ENCODE measurements around the gene MYOM1.
A peak's percentile ranks its signal among the peaks of the same experiment; 100 is the strongest.

MYOM1 gene

DNA sequence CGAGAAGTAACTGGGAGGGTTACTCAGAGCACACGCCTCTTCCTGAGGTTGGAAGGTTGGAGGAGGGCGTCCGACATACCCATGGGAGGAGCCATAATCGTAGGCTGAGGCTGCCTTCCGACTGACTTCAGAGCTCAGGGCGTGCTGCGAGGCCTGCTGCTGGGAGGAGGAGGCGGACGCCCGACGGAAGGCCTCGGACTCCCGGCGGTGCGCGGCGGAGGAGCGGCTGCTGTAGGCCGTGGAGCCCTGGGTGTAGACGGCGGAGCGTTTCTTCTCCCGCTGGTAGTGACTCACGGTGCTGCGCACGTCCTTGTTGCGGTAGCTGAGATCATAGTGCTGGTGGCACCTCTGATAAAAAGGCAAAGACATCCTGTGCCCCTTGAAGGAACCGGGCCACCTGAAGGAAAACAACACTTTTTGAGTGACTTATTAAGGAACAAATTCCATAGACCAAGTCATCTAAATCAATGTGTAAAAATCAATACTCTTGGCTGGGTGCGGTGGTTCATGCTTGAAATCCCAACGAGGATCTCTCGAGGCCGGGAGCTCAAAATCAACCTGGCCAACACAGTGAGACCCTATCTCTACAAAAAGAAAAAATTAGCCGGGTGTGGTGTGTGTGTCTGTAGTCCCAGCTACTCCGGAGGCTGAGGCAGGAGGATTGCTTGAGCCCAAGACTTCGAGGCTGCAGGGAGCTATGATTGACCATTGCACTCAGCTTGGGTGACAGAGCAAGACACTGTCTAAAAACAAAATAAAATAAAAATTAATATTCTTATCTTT is 4.7 kb downstream of the MYOM1 start:
- DNase-seq (ENCODE audit: low spot score) = no peak
- TF ChIP-seq, protein P1, sequence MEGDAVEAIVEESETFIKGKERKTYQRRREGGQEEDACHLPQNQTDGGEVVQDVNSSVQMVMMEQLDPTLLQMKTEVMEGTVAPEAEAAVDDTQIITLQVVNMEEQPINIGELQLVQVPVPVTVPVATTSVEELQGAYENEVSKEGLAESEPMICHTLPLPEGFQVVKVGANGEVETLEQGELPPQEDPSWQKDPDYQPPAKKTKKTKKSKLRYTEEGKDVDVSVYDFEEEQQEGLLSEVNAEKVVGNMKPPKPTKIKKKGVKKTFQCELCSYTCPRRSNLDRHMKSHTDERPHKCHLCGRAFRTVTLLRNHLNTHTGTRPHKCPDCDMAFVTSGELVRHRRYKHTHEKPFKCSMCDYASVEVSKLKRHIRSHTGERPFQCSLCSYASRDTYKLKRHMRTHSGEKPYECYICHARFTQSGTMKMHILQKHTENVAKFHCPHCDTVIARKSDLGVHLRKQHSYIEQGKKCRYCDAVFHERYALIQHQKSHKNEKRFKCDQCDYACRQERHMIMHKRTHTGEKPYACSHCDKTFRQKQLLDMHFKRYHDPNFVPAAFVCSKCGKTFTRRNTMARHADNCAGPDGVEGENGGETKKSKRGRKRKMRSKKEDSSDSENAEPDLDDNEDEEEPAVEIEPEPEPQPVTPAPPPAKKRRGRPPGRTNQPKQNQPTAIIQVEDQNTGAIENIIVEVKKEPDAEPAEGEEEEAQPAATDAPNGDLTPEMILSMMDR (conservative IDR thresholded peaks at IDR 0.05; ENCODE audit: low read depth) = no peak
- POLR2A ChIA-PET (ENCODE audit: low non-redundant PET) = no interaction called here
- H3K27ac ChIP-seq = no peak overlapping the region
- CTCF ChIA-PET = interaction anchor here (0.8 kb wide), 1 partner anchor 409 kb away, joined by 3 read pairs; no protein-coding TSS in a partner anchor

DNA sequence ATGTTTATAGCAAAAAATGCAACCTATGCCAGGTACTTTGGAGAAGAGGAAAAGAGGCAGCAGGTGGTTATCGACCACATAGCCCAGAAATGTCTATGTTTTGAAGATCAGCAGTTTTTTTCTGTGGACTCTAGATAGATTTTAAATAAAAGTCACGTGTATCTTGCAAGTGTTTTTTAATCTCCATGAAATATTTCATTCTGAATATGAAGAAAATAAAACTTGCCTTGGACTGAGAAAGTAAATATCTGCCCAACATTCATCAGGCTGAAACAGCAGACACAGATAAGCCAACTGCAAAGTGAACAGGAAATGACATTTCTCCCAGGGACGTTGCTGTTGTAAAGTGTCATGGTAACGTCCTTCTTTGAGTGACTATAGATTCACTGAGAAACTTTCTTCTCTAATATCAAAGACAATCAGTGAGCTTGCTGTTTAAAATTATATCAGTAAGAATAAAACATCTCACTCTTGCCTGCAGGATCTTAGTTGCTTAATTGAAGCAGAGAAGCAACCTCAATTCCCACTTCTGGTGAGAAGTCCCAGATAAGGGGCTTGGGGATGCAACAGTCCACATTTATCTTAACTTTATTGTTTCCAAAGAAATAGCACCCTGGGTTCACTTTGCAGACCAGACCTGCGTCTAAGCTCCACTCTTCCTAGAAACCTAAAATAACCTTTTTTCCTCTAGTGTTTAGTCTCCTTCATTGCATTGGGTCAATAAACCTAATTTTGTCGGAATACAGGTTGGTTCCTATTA is 6.3 kb downstream of the MYOM1 start:
- TF ChIP-seq, protein P1 (conservative IDR thresholded peaks at IDR 0.05; ENCODE audit: low read depth) = no peak
- H3K27ac ChIP-seq = no peak overlapping the region
- ChIA-PET POLR2A (ENCODE audit: low non-redundant PET) (no interaction called here), CTCF (no interaction called here)
- DNase-seq (ENCODE audit: low spot score) = no peak

DNA sequence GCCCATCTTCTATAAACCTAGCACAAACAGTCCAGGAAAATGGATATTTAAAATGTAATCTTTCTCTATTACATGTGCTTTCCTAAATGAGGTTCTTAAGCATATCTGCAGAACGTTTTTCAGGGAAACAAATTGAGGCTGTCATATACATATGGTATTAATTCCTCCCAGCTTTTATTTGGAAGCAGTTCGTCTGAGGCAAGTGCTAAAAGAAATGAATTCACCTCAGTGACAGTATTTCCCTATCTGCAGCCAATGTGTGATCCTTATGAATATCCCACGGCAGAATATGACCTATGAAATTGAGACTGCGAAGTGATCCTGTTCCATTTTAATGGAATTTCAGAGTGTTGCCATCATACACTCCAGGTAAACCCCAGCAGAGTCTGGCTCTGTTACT is 7.1 kb downstream of the MYOM1 start:
- TF ChIP-seq, protein P1 (conservative IDR thresholded peaks at IDR 0.05; ENCODE audit: low read depth) = no peak
- DNase-seq (ENCODE audit: low spot score) = no peak
- ChIA-PET POLR2A (ENCODE audit: low non-redundant PET) (no interaction called here), CTCF (no interaction called here)
- H3K27ac ChIP-seq = no peak overlapping the region

DNA sequence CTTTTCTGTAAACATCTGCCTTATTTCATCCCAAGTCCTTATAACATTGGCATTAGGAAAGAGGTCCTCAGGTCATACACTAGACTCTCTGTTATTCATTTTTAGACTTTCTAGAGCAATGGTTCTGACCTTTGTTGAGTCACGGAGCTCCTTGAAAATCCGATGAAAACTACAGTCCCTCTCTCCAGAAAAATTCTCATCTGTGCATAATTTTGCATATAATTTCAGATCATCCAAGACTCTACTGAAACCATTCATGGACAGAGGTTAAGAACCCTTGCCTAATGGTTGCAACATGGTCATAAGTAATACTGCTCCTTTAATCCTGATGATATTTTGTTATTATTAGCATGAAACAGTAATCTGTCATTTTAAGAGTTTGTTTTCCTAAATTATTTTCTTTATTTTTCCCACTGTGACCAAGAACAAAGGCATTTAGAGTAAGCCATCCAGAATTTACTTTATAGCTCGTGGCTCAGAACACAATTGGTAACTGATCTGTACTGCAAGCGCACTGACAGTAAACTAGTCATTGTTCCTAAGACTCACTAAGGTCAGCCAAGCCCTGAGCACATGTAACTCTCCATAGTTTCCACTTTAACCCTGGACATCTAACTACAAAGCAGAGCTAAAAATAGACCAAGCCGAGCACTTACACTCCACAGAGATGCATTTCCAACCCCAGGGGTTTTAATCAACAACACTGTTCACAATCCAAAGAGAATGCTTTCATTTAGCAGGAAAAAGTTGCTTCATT is 8.4 kb downstream of the MYOM1 start:
- ChIA-PET CTCF (no interaction called here), POLR2A (ENCODE audit: low non-redundant PET) (no interaction called here)
- no peak for DNase-seq (ENCODE audit: low spot score)
- H3K27ac ChIP-seq = no peak overlapping the region
- TF ChIP-seq, protein P1 (conservative IDR thresholded peaks at IDR 0.05; ENCODE audit: low read depth) = no peak

DNA sequence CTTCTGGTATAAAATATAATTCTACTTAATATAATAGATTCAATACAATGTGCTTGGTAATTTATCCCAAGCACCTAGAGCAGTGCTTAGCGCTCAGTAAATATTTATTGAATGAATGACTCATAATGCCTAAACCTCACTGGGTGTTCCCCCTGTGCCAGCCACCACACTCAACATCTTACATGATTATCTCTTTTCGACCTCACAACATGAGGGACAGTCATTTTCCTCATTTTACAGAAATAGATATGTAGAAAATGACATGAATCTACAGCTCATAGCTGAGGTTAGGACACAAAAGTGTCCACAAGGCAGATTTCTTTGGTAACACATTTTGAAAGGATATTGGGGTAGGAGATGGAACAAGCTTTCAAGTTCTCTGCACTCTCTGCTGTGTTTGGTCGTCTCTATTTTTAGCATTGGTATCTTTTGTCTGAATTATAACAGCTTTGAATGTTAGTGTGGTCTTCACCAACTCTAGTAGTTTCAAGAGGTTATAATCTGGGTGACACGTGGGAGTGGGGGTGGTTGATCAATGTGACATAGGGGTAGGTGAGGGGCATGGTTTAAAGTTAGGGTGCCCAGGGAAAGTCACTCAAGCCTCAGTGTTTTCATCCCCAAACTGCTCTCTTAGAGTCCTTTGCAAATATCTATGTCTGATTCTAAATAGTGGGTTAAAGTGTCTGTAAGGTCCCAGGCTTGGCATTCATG is 9.8 kb downstream of the MYOM1 start:
- CTCF ChIA-PET = interaction anchor here (0.5 kb wide), 2 partner anchors 70 to 771 kb away, joined by 3 read pairs; no protein-coding TSS in a partner anchor
- no peak for DNase-seq (ENCODE audit: low spot score)
- TF ChIP-seq, protein P1 (conservative IDR thresholded peaks at IDR 0.05; ENCODE audit: low read depth) = no peak
- POLR2A ChIA-PET (ENCODE audit: low non-redundant PET) = no interaction called here
- no peak overlapping the region for H3K27ac ChIP-seq

DNA sequence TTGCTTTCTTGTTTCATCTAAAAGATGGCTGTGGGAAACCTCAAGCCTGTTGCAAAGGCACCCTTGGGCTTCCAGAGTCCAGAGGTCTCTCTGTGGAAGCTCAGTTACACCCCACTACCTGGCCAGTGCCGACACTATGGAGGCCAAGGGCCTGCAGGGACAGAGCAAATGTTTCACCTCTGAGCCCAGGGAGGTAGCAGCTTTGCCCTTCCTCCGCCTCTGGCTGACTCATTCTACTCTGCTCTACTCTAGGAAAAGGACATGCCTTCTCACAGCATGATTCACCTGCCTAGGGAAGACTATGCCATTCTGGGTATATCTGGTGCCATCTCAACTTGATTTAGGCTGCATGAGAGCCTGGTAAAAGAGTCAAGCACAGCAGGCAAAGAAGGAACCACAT is 12.2 kb downstream of the MYOM1 start:
- TF ChIP-seq, protein P1 (conservative IDR thresholded peaks at IDR 0.05; ENCODE audit: low read depth) = no peak
- ChIA-PET CTCF (no interaction called here), POLR2A (ENCODE audit: low non-redundant PET) (no interaction called here)
- H3K27ac ChIP-seq = no peak overlapping the region
- peak; percentile 71 for DNase-seq (ENCODE audit: low spot score)

Measured in RWPE1 (cell line).